HG03457 (cell line): ENCODE data around the gene MACROD1.

ENCODE experiments used
- ATAC-seq: cut with Tn5 transposase; IDR thresholded peaks from one replicate; pipeline ENCODE4 v1.9.1; 2021; ENCODE audit warnings: moderate number of reproducible peaks; ENCODE audit not compliant: unreplicated experiment

Gene MACROD1

GRCh38 chr11:64020976-64021756, 144.7 kb downstream of the MACROD1 start:
- no peak for ATAC-seq

GRCh38 chr11:64019106-64020037, 146.5 kb downstream of the MACROD1 start:
- no peak for ATAC-seq

- ATAC-seq: no peak
Measured at GRCh38 chr11:64018310-64018709, 147.6 kb downstream of the MACROD1 start.

GRCh38 chr11:64017945-64018224, 148.0 kb downstream of the MACROD1 start:
- ATAC-seq: no peak

- ATAC-seq: no peak
Measured at GRCh38 chr11:64015935-64016845, 149.7 kb downstream of the MACROD1 start.

- ATAC-seq: no peak
Measured at GRCh38 chr11:64015510-64015909, 150.4 kb downstream of the MACROD1 start.

GRCh38 chr11:64014356-64014755, 151.6 kb downstream of the MACROD1 start:
- ATAC-seq: no peak

GRCh38 chr11:64013141-64013896, 152.6 kb downstream of the MACROD1 start:
- no peak for ATAC-seq

- no peak for ATAC-seq
Measured at GRCh38 chr11:64011371-64011770, 154.5 kb downstream of the MACROD1 start.

GRCh38 chr11:64010783-64011182, 155.1 kb downstream of the MACROD1 start:
- ATAC-seq: no peak

GRCh38 chr11:64009710-64010109, 156.2 kb downstream of the MACROD1 start:
- ATAC-seq: no peak

- no peak for ATAC-seq
Measured at GRCh38 chr11:64008914-64009633, 156.8 kb downstream of the MACROD1 start.

- no peak for ATAC-seq
Measured at GRCh38 chr11:64008283-64008913, 157.5 kb downstream of the MACROD1 start.

- no peak for ATAC-seq
Measured at GRCh38 chr11:64007629-64008282, 158.2 kb downstream of the MACROD1 start.

GRCh38 chr11:64007160-64007628, 158.7 kb downstream of the MACROD1 start:
- no peak for ATAC-seq

- ATAC-seq: no peak
Measured at GRCh38 chr11:64006398-64006797, 159.5 kb downstream of the MACROD1 start.

GRCh38 chr11:64005691-64006090, 160.2 kb downstream of the MACROD1 start:
- no peak for ATAC-seq

- ATAC-seq: no peak
Measured at GRCh38 chr11:64004590-64004984, 161.3 kb downstream of the MACROD1 start.
